Measurements from ENCODE around the gene HHIP. TPM values are rescaled to one million over a fixed set of nuclear protein-coding genes. Genes with fewer than 3 reads are reported as not detected.

The HHIP gene, protein sequence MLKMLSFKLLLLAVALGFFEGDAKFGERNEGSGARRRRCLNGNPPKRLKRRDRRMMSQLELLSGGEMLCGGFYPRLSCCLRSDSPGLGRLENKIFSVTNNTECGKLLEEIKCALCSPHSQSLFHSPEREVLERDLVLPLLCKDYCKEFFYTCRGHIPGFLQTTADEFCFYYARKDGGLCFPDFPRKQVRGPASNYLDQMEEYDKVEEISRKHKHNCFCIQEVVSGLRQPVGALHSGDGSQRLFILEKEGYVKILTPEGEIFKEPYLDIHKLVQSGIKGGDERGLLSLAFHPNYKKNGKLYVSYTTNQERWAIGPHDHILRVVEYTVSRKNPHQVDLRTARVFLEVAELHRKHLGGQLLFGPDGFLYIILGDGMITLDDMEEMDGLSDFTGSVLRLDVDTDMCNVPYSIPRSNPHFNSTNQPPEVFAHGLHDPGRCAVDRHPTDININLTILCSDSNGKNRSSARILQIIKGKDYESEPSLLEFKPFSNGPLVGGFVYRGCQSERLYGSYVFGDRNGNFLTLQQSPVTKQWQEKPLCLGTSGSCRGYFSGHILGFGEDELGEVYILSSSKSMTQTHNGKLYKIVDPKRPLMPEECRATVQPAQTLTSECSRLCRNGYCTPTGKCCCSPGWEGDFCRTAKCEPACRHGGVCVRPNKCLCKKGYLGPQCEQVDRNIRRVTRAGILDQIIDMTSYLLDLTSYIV
- total RNA-seq = 0.59 and 0.72 TPM in 2 replicates

GRCh38 chr4:144645631-144646522 lies at the start of gene HHIP:
Gene HHIP, plus strand, starts transcription at chr4:144646156. Its CDS starts 520 bp downstream, at chr4:144646676.
- peak; percentile 91 for DNase-seq (ENCODE audit: insufficient read length, low spot score, missing footprints)
- Histone ChIP-seq H3K36me3 (ENCODE audit: insufficient read depth, low read length) (peaks cover 7% of the 10 kb centered on the region), H3K4me2 (ENCODE audit: insufficient read depth, low read length) (peak within 1 kb of the TSS; percentile 86), H3K4me1 (ENCODE audit: insufficient read depth, low read length) (peaks cover 21% of the 10 kb centered on the region), H4K20me1 (ENCODE audit: insufficient read depth, low read length) (no peaks in the 10 kb centered on the region), H2AFZ (ENCODE audit: low read length) (peak within 1 kb of the TSS; percentile 96), H3K4me3 (ENCODE audit: insufficient read depth, low read length) (peak within 1 kb of the TSS; percentile 77), H3K27ac (ENCODE audit: low read depth, low read length) (peak within 1 kb of the TSS; percentile 9), H3K79me2 (ENCODE audit: insufficient read depth, low read length) (peaks cover 45% of the 10 kb centered on the region), H3K27me3 (ENCODE audit: insufficient read depth, low read length) (no peaks in the 10 kb centered on the region), H3K9me3 (ENCODE audit: low read depth, low read length) (no peaks in the 10 kb centered on the region)
- TF ChIP-seq, protein P1, sequence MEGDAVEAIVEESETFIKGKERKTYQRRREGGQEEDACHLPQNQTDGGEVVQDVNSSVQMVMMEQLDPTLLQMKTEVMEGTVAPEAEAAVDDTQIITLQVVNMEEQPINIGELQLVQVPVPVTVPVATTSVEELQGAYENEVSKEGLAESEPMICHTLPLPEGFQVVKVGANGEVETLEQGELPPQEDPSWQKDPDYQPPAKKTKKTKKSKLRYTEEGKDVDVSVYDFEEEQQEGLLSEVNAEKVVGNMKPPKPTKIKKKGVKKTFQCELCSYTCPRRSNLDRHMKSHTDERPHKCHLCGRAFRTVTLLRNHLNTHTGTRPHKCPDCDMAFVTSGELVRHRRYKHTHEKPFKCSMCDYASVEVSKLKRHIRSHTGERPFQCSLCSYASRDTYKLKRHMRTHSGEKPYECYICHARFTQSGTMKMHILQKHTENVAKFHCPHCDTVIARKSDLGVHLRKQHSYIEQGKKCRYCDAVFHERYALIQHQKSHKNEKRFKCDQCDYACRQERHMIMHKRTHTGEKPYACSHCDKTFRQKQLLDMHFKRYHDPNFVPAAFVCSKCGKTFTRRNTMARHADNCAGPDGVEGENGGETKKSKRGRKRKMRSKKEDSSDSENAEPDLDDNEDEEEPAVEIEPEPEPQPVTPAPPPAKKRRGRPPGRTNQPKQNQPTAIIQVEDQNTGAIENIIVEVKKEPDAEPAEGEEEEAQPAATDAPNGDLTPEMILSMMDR (IDR thresholded peaks at IDR 0.05; ENCODE audit: extremely low read depth, low read depth, low read length) = no peak

- H2AFZ ChIP-seq (ENCODE audit: low read length) = no peak overlapping the region
- no peaks in the 10 kb centered on the region for H3K27me3 ChIP-seq (ENCODE audit: insufficient read depth, low read length)
- no peaks in the 10 kb centered on the region for H3K79me2 ChIP-seq (ENCODE audit: insufficient read depth, low read length)
- no peak overlapping the region for H3K27ac ChIP-seq (ENCODE audit: low read depth, low read length)
- peaks cover 5% of the 10 kb centered on the region for H3K4me1 ChIP-seq (ENCODE audit: insufficient read depth, low read length)
- no peak overlapping the region for H3K4me3 ChIP-seq (ENCODE audit: insufficient read depth, low read length)
- no peaks in the 10 kb centered on the region for H3K9me3 ChIP-seq (ENCODE audit: low read depth, low read length)
- H3K36me3 ChIP-seq (ENCODE audit: insufficient read depth, low read length) = no peaks in the 10 kb centered on the region
- no peak overlapping the region for H3K4me2 ChIP-seq (ENCODE audit: insufficient read depth, low read length)
- TF ChIP-seq, protein P1 (IDR thresholded peaks at IDR 0.05; ENCODE audit: extremely low read depth, low read depth, low read length) = no peak
- H4K20me1 ChIP-seq (ENCODE audit: insufficient read depth, low read length) = no peaks in the 10 kb centered on the region
- DNase-seq (ENCODE audit: insufficient read length, low spot score, missing footprints) = no peak
Measured at GRCh38 chr4:144597171-144597570, 48.8 kb upstream of the HHIP start.

DNA sequence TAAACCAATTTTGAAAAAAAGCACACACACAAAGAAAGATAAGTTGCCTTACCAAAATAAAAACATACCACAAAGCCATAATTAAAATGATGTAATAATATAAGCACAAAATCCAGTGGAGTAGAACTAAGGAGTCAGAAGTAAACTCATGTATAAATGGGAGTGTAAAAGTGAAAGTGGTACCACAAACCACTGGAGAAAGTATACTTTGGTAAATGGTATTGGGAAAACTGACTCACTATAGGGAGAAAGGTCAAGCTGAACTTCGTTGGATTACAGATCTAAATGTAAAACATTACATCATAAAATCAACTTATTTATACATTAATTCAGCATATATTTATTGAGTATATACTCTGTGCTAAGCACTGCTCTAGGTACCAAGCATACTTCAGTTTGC lies 46.3 kb upstream of the HHIP start:
- Histone ChIP-seq H3K27me3 (ENCODE audit: insufficient read depth, low read length) (no peaks in the 10 kb centered on the region), H3K79me2 (ENCODE audit: insufficient read depth, low read length) (no peaks in the 10 kb centered on the region), H3K4me3 (ENCODE audit: insufficient read depth, low read length) (no peak overlapping the region), H3K27ac (ENCODE audit: low read depth, low read length) (no peak overlapping the region), H3K36me3 (ENCODE audit: insufficient read depth, low read length) (no peaks in the 10 kb centered on the region), H3K4me1 (ENCODE audit: insufficient read depth, low read length) (peaks cover 5% of the 10 kb centered on the region), H3K4me2 (ENCODE audit: insufficient read depth, low read length) (peak overlapping the region; percentile 11), H3K9me3 (ENCODE audit: low read depth, low read length) (no peaks in the 10 kb centered on the region), H4K20me1 (ENCODE audit: insufficient read depth, low read length) (no peaks in the 10 kb centered on the region), H2AFZ (ENCODE audit: low read length) (peak overlapping the region; percentile 4)
- TF ChIP-seq, protein P1 (IDR thresholded peaks at IDR 0.05; ENCODE audit: extremely low read depth, low read depth, low read length) = no peak
- DNase-seq (ENCODE audit: insufficient read length, low spot score, missing footprints) = no peak

Data from osteoblast (primary cell).